NCI-H69 (cell line): ENCODE results near the gene SMIM43.
A peak's percentile ranks its signal among the peaks of the same experiment; 100 is the strongest.
"Not testable (repeated sequence)": the region's sequence is repeated elsewhere in the genome, so short reads cannot be mapped to it uniquely, and the experiment has no call there.

ENCODE experiments used
- DNase-seq: peaks from one replicate; lab custom pipeline; 2025; lab: John Stamatoyannopoulos, UW

Gene SMIM43

DNA sequence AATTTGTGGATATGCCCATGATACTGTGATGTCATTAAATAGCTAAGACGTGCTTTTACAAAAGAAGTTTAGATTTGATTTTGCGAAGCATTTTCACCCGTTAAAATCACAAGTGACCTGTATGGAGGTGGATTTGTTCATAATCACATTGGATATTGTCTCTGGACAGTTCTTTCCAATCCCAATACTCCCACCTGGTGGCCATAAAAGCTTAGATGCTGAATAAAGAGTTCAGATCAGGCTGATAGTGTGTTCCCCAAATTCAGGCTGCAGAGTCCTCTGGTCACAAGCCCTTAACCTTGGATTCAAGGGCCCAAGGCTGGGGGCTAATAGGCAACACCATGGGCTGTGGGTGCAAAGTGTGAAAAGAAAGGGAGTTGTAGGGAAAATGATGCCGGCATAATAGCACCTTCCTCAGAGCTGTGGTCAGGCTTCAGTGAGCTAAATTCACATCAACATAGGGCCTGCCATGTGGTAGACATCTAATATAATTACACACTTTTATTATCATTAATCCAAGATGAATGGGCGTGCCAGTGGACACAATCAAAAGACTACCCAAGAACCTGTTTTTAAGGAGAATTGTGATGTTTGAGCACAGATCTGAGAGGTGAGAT lies 28.1 kb downstream of the SMIM43 start:
- peak; percentile 50 for DNase-seq

DNA sequence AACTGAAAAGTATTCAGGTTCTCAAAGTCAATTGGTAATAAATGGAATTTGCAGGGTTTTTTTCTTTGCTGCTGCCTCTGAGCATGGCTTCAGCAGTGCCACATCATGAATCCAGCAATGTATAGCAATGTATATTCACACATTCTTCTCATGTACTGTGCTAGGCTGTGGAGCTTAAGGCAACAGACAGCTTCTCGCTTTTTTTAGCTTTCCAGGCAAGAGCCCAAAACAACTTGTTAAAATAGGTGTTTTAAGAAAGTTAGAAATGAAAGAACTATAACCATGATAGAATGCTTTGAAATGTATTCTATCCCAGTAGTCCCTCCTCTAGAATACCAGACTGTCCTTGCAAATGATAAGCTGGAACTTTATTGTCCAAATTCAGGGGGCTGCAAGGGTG lies 30.4 kb downstream of the SMIM43 start:
- DNase-seq: no peak

DNA sequence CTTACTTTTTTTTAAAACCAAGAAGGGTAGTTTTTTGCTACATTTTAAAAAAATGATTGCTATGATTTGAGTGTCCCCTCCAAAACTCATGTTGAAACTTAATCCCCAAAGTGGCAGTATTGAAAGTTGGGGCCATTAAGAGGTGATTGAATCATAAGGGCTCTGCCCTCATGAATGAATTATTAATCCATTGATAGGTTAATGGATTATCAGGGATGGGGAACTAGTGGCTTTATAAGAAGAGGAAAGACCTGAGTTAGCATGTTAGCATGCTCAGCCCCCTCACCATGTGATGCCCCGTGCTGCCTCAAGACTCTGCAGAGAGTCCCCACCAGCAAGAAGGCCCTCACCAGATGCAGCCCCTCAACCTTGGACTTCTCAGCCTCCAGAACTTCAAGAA lies 31.0 kb downstream of the SMIM43 start:
- no peak for DNase-seq

DNA sequence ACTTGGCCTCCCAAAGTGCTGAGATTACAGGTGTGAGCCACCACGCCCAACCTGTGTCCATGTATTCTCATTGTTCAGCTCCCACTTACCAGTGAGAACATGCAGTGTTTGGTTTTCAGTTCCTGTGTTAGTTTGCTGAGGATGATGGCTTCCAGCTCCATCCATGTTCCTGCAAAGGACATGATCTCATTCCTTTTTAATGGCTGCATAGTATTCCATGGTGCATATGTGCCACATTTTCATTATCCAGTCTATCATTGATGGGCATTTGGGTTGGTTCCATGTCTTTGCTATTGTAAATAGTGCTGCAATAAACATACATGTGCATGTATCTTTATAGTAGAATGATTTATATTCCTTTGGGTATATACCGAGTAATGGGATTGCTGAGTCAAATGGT lies 35.2 kb downstream of the SMIM43 start:
- not testable (repeated sequence) for DNase-seq

DNA sequence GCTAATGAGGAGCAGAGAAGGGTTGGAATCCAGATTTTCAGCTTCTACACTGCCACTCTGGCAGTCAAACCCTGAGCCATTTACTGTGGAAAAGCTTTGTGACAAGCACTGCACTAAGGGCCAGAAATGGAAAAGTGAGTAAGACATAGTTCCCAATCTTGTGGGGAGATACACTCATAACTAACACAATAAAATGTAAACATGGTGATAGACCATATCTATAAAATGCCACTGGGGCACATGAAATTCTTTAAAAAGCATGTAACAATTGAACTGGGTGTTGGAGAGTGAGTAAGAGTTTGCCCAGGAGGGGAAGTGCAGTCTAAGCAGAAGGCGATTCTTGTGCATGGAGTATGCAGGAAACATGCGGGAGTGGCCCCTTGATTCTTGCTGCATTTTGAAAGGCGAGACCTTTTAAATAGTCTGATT lies 36.2 kb downstream of the SMIM43 start:
- DNase-seq: no peak

DNA sequence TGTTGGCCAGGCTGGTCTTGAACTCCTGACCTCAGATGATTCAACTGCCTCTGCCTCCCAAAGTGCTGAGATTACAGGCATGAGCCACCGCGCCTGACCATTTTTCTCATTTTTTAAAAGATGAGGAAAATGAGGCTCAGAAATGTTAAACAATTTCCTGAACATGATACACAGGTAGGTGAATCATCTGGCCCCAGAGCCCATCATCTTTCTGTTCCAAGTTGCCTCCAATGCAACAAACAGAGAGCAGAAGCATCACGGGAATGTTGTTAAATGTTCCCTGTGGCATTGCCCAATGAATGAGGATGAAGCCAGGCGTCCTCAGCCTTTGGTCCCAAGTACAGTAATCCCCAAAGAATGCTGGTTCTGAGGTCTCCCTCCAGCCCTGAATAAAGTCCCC lies 36.9 kb downstream of the SMIM43 start:
- DNase-seq: no peak

DNA sequence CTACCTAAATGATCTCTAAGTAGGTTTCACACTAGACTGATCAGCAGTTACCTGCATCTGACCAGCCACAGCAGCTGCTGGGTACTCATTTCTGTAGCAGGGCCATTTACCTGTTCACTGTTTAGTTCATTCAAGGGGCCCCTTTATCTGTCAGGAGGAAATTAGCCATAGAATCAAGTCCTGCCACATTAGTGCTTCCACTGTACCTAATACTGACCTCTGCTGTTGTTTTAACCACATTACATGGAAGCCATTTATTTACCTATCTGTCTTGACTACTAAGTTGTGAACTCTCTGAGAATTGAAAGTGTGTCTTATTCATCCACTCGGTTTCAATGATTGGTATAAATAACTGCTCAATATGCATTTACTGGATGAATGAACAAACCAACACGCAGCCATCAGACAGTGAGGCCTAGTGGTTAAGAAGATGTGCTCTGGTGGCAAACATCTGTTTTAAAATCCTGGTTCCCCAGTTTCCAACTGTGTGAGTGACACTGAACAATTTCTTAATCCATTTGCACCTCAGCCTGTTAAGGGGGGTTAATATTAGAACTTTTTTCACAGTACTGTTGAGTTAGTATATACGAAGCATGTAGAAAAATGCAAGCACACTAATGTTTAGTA lies 38.2 kb downstream of the SMIM43 start:
- peak; percentile 43 for DNase-seq

DNA sequence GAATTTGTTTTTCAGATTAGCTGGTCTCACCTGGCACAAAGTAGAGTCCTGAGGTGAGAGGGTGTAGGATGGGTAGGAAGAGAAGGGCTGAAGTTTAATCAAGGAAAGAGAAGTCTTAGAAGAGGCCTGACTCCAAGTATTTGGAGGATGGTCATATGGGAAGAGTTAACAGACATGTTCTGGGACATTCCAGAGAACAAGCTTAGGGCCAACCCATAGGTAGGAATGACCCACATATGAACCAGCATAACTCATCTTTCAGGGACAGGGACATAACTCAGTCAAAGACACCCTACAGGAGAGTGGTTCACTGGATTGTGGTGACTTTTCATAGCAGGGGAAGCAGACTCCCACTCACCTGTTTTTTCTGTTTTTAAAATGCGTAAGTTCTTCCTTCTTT lies 40.3 kb downstream of the SMIM43 start:
- no peak for DNase-seq

DNA sequence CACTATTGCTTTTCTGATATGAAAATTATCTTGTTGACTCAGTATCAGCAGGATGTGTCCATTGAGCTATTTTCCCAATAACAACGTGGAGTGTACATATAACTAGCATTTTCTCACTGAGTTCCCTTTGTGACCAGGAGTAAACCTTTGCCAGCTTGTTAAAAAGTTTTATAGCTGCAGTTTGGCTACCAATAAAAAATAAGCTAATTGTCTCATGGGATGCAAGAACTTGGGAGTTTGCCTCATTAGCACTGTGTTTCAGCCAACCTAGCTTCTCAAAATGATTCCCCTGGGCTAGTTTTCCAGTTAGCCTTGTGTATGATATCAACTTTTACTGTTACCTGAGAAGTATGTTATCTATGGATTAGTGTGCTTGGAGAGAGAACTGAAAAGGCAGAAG lies 43.3 kb downstream of the SMIM43 start:
- no peak for DNase-seq

DNA sequence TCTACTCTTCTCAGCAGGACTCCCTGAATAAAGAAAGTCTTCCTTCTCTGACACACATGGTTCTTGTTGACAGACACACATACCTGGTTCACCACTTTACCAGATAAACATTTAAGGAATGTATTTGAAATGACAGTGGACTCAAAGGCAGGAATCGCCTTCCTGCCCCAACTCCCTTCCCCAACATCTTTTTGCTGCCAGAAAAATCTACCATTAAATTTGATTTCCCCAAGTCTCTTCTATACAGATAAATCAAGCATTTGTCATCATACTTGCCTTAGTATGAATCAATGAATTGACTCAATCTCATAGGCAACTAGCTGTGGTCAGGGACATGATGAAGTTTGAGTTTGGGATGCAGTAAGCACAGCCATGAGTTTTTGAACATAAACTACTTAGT lies 44.9 kb downstream of the SMIM43 start:
- DNase-seq: no peak

DNA sequence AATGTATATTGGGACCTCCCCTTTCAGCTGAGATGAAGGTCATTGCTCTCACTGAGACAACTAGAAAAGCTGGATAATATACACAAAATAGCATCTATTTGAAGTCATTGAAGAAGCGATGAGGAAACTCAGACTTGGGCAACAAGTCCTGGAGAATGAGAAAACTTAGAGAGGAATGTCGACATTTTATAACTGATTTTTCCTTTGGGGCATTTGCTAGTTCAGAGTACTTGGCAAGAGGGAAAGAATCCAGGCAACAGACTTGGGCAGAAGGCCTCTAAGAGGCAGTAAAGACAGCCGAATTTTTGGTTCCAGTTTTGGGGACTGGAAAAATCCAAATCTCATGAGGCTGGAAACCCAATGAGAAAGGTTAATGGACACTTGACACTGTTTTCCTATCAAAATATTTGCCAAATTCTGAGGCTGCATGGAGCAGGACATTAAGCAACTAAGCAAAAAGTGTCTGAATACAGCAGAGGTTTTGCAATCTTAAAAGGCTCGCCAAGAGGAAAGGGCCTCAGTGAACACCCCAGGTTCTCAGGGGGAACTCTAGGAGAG lies 47.2 kb downstream of the SMIM43 start:
- no peak for DNase-seq

DNA sequence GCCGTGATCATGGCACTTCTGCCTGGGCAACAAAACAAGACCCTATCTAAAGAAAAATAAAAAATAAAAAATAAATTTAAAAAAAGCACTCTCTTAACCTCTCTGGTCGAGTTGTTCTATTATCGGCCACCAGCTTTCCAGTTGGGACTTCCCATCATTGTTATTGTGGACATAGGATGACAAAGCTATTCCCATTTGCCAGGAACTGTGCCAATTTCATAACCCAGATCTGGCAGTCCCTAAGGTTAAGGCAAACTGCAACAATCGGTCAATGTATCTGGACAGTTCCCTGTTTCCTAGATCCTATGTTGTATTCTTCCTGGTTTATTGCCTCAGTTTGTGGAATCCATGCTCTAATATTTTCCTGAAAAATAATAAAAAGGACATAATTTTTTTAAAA lies 50.4 kb downstream of the SMIM43 start:
- DNase-seq: no peak

DNA sequence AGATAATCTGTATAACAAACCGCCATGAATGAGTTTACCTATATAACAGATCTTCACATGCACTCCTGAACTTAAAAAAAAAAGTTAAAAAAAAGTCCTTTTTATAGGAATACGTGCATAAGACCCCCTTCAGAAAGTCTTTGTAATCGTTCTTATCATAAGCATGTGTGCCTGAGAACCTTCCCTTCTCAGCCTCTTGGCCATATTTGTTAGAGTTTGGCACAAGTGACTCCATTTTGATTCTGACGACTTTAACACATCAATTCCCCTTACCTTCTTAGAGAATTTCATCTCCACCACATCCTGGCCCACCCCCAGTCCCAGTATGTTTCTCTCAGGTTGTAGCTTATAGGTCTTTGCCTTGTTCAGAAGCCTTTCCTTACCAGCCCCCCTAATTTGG lies 52.2 kb downstream of the SMIM43 start:
- DNase-seq: no peak

DNA sequence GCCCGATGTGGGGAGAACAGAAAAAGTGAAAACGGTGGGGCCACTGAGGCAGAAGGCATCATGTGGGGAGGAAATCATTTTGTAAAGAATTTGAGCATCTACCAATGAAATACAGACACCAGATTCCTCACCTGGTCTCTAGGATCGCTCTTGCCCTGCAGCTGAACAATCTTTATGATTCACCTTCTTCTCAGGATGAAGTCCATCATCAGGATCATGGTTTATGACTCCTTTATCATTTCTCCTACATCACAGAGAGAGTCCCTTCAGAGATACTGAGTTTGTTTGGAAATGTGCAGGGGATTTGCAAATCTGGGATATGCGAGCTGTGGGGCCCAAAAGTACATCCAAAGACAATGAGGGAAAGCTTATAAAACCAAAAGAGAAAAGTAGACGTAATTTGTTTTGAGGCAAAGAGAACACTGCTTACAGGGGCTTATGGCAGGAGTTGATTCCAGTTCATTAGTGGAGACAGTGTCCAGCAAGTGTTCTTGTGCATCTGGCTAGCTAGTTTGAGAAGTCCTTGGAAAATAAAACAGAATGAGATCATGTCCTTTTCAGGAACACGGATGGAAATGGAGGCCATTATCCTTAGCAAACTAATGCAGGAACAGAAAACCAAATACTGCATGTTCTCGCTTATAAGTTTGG lies 52.8 kb downstream of the SMIM43 start:
- DNase-seq: no peak

DNA sequence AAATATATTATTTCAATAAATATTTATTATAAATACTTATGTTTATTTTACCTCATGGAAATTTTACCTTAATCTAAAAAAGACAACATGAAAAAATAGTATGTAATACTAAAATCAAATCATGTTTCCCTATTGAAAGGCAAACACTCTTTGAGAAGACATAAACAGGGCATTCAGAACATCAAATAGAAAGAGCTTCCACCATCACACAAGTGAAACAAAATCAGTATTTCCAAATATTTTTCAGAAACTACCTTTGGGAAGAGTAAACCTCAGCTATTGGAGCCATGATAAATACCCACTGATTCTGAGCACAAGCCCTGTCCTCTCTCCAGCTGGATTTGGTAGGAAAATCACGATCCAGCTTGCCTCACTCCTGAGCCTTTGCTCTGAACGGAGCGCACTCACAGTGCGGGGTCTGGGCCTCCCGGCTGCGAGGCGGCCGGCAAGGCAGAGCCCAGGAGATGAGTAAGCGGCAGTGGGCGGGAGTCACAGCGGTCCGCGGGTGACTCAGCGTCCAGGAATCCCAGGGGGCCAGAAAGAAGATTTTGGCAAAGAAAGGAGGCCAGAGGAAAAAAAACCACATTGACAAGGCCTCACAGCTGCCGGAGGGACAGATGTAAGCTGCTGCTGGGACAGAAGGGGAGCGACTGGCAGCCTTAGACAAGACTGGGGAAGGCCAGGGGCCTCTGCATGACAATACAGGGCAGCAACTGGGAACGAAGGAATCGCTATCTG lies 53.5 kb downstream of the SMIM43 start:
- DNase-seq: peak; percentile 81

DNA sequence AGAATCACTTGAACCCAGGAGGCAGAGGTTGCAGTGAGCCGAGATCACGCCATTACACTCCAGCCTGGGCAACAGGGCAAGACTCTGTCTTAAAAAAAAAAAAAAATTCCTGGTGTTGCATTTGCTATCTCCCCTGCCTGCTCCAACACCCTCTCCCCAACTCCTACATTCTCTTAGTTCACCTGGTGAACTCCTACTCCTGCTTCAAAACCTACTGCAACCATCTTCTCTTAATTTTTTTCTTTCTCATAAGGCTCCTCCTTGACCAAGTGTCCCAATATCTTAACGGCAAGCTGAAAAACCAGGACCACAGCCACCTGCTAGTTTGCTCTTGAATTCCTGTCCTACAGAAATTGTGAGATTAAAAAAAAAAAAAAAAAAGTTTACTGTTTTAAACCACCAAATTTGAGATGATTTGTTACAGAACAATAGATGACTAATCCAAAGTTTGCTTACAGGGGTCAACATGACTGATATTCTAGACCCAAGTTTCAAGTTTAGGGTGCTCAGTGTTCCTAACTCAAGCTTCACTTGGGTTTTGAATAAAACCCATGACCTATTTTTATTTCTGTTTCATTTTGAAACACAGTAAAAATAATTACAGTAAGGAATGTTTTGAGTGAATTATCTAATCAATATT lies 55.1 kb downstream of the SMIM43 start:
- DNase-seq: no peak
